ENCODE results near the gene KIF1A. TPM values are rescaled to one million over a fixed set of nuclear protein-coding genes. Genes with fewer than 3 reads are reported as not detected.
"Not testable (repeated sequence)": the region's sequence is repeated elsewhere in the genome, so short reads cannot be mapped to it uniquely, and the experiment has no call there.

The KIF1A gene
- total and polyA plus RNA-seq, 8 donors, result 0.42 to 6.4 (median 1.9) TPM

DNA sequence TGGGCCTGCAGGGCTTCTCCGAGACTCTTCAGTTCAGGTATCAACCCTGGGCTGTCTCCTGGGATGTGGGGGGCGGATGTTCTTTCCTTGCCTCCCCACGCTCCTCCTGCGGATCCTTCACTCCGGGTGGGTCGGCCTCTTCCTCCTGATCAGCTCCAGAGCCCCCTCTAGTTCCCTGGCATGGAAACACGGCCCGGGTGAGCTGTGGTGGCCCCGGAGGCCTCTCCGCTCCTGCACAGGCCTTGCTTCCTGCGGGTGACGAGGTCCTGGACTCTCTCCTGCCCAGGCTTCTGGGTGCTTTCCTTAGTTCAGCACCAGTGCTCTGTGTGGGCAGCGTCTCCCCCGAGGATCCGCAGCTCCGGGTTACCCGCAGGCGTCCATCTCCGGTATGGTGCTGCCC lies 124.4 kb downstream of the KIF1A start:
- H3K4me1 ChIP-seq; intact Hi-C loops (cut with DNase I); H3K9me3 ChIP-seq; H3K27ac ChIP-seq; H3K36me3 ChIP-seq; DNase-seq; H3K27me3 ChIP-seq; H3K4me3 ChIP-seq; ATAC-seq: not testable (repeated sequence)

DNA sequence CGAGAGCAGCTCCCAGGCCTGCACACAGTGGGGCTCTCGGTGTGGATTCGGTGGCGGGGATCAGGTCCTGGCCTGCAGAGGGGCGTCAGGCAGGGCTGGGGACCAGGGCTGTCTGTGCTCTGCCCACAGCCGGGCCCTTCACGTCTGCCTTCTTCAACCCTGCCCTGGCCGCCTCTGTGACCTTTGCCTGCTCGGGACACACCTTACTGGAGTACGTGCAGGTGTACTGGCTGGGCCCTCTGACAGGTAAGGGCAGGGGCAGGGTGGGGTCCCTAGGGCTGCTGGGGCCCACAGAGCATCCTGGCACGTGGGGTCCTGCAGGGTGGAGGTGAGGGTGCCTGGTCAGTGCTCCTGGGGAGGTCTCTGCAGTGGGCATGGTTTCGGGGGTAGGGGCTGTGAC lies 125.7 kb downstream of the KIF1A start:
- H3K27me3 ChIP-seq, result not testable (repeated sequence)

DNA sequence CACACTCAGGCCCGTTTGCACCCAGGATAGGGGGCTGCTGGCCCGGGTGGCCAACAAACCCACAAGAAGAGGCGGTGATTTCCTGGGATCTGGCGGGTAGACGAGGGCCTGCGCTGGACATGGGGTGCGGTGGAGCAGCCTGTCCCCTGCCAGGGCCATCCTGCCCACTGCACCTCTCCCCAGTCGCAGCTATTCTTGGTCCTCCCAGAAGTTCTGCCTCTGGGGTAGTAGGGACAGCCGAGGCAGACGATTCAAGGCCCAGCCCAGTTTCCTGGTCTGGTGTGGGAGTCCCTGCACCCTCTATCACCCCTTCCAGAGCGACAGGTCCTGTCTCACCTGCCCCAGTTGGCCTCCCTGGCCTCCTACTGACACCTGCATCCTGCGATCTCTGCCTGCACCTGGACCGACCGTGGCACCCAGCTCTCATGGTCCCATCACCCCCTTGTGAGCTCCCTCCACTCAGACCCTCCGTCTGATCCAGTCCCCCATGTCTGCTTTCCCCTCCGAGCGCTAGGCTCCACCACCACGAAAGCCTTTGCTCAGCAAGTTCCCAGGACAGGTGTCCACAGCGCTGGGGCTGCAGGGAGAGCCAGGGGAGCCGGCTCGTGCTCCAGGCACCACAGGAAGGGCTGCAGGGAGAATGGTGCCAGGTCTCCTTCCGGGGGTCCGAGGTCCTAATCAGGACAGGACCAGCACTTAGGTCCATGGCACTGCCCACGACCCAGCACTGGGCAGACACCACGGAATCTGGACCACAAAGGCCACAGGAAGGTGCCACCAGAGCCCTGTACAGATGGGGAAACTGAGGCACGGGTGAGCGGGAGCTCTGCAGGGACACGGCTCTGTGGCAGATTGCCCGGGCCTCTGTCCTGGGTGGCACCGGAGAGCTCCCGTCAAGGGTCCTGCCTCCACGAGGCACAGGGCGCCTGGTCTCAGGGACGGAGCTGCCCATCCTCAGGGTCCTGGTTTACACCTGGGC lies 127.1 kb downstream of the KIF1A start:
- ATAC-seq; H3K9me3 ChIP-seq; intact Hi-C loops (cut with DNase I); H3K27me3 ChIP-seq; H3K4me1 ChIP-seq; H3K27ac ChIP-seq; H3K4me3 ChIP-seq; H3K36me3 ChIP-seq: not testable (repeated sequence)
- peak in 2 of 4 donors; percentile 16 to 49 for DNase-seq

More for the DNA sequence above, 125.7 kb downstream of the KIF1A start:
- DNase-seq; intact Hi-C loops (cut with DNase I); H3K4me1 ChIP-seq; H3K4me3 ChIP-seq; H3K27ac ChIP-seq; H3K36me3 ChIP-seq; H3K9me3 ChIP-seq; ATAC-seq: not testable (repeated sequence)

DNA sequence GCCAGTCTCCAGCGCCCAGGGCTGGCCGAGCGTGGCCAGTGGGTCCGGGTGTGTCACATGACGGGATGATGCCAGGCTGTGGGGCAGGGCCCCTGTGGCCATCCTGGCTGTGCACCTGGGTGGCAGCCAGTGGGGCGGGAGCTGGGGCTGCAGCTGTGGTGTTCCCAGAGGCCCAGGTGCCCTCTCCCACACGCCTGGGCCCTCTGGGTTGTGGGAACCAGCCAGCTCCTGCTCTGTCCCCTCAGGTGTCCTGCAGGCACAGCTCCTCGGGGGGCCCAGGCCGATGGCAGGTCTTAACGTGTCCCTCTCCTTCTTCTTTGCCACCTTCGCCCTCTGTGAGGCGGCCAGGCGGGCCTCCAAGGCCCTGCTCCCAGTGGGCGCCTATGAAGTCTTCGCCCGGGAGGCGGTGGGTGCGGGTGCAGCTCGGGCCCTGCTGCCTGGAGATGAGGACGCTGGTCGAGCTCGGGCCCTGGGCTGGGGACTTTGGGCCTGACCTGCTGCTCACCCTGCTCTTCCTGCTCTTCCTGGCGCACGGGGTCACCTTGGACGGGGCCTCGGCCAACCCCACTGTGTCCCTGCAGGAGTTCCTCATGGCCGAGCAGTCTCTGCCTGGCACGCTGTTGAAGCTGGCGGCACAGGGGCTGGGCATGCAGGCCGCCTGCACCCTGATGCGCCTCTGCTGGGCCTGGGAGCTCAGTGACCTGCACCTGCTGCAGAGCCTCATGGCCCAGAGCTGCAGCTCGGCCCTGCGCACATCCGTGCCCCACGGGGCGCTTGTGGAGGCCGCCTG lies 128.2 kb downstream of the KIF1A start, which contains the start of gene AQP12A:
Gene AQP12A, plus strand, starts transcription at position 236 of the 790 bp plus-strand sequence. Its CDS starts 48 bp downstream, at position 284.
- ATAC-seq; intact Hi-C loops (cut with DNase I); H3K36me3 ChIP-seq; H3K9me3 ChIP-seq; H3K4me3 ChIP-seq; H3K27ac ChIP-seq; H3K4me1 ChIP-seq: not testable (repeated sequence)
- H3K27me3 ChIP-seq, result peaks cover 0 to 11% of the 10 kb centered on the region in 2 donors
- peak in 1 of 4 donors; percentile 70 for DNase-seq

DNA sequence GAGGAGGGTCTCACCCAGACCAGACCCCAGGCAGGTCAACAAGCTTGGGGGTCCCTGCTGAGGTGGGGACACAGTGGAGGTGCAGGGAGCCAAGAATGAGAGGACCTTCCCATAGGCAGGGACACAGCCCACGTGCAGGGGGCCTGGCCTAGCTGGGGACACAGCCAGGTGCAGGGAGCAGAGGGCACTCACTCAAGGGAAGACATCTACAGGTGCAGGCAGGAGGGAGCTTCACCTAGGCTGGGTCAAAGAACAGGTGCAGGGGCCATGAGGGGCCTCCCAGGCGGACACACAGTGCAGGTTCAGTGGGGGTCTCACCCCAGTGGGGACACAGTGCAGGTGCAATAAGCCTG lies 129.0 kb downstream of the KIF1A start:
- H3K27ac ChIP-seq; intact Hi-C loops (cut with DNase I); H3K36me3 ChIP-seq; H3K9me3 ChIP-seq; H3K4me1 ChIP-seq; H3K4me3 ChIP-seq; ATAC-seq: not testable (repeated sequence)
- H3K27me3 ChIP-seq, result peaks cover 0 to 13% of the 10 kb centered on the region in 2 donors
- DNase-seq, result peak in 1 of 4 donors; percentile 39

DNA sequence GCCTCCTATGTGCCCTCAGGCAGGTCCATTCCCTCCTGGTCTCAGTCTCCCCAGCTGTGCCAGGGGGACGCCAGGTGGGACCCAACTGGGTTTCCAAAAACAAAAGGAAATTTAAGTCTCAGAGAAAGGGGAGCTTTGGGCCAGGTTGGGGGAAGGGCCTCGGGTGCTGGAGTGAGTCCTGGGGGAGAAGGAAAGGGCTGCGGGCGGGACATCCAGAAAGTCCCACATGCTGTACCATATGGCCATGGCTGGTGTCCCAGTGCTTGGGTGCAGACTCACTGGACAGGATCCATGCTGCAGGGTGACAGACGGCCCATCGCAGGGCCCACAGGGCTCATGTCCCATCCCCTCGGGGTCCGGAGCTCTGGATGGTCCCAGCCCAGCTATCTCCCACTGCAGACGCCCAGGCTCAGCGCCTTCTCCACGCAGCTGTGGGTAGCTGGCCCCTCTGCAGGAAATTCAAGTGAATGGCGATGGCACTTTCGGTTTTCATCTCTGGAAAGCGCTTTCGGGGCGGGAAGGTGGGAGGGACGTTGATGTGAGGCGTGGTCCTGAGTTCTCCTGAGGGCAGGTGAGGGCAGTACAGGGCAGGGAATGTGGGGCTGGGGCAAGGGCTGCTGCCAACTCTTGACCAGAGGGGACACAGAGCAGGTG lies 129.5 kb downstream of the KIF1A start:
- H3K4me1 ChIP-seq; H3K9me3 ChIP-seq; H3K4me3 ChIP-seq; ATAC-seq; H3K27ac ChIP-seq; intact Hi-C loops (cut with DNase I); H3K36me3 ChIP-seq: not testable (repeated sequence)
- H3K27me3 ChIP-seq, result peaks cover 0 to 13% of the 10 kb centered on the region in 2 donors
- peak in 1 of 4 donors; percentile 36 for DNase-seq

DNA sequence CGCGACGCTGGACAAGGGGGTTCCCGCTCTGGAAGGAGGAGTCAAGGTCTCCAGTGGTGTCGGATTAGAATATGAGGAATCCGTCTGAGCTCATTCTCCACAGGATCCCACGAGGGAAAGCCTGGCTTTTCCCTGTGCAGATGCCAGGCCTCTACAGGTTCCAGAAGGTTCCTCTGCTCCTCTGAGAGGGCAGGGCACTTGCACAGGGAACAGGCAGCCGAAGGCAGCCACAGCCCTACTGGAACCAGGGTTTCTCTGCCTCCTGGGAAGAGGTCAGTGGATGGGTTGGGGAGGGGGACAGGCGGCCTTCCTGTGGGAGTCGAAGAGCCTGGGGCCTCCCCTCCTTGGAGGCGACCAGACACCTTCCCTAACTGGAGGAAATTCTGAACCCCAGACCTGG lies 130.0 kb downstream of the KIF1A start:
- Histone ChIP-seq H3K4me3 (no peak overlapping the region), H3K9me3 (no peaks in the 10 kb centered on the region), H3K27me3 (peaks cover 0 to 13% of the 10 kb centered on the region in 2 donors), H3K4me1 (no peaks in the 10 kb centered on the region), H3K36me3 (no peaks in the 10 kb centered on the region), H3K27ac (no peak overlapping the region)
- ATAC-seq (no peak), DNase-seq (peak in 1 of 4 donors; percentile 58)
- intact Hi-C loops (cut with DNase I), result no loop called here
- TF ChIP-seq, protein P1, sequence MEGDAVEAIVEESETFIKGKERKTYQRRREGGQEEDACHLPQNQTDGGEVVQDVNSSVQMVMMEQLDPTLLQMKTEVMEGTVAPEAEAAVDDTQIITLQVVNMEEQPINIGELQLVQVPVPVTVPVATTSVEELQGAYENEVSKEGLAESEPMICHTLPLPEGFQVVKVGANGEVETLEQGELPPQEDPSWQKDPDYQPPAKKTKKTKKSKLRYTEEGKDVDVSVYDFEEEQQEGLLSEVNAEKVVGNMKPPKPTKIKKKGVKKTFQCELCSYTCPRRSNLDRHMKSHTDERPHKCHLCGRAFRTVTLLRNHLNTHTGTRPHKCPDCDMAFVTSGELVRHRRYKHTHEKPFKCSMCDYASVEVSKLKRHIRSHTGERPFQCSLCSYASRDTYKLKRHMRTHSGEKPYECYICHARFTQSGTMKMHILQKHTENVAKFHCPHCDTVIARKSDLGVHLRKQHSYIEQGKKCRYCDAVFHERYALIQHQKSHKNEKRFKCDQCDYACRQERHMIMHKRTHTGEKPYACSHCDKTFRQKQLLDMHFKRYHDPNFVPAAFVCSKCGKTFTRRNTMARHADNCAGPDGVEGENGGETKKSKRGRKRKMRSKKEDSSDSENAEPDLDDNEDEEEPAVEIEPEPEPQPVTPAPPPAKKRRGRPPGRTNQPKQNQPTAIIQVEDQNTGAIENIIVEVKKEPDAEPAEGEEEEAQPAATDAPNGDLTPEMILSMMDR (IDR thresholded peaks at IDR 0.05), result no peak

DNA sequence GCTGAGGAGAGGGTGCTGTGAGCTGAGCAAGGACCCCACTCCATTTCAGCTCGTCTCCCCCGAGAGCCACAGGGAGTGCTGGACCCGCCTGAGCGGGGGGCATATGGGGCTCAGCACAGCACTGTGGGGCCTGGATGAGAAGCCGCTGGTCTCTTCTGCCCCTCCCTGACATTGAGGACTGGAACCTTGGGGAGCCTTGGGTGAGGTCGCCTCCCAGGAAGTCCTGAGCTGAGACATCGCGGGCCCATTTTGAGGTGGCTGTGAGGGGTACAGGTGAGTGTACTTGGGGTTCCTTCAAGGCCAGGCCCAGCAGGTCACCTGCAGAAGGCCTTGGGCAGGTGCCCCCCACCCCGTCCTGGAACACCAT lies 131.5 kb downstream of the KIF1A start:
- no peak overlapping the region for H3K4me3 ChIP-seq
- H3K27me3 ChIP-seq, result peaks cover 0 to 13% of the 10 kb centered on the region in 2 donors
- no peaks in the 10 kb centered on the region for H3K4me1 ChIP-seq
- H3K9me3 ChIP-seq, result no peaks in the 10 kb centered on the region
- intact Hi-C loops (cut with DNase I), result no loop called here
- no peak overlapping the region for H3K27ac ChIP-seq
- no peaks in the 10 kb centered on the region for H3K36me3 ChIP-seq
- TF ChIP-seq, protein P1 (IDR thresholded peaks at IDR 0.05), result no peak
- DNase-seq (no peak), ATAC-seq (no peak)
